Myocyte (in vitro differentiated cells): ENCODE results near the gene GRAMD1B. TPM values are rescaled to one million over a fixed set of nuclear protein-coding genes. Genes with fewer than 3 reads are reported as not detected.
A peak's percentile ranks its signal among the peaks of the same experiment; 100 is the strongest.

Source experiments
- DNase-seq: peaks from one replicate; pipeline ENCODE4 v3.0.0-alpha.2; 2012; ENCODE audit warnings: low read depth
- polyA plus RNA-seq: library from polyadenylated mRNA; unstranded; fragments of >200 nt; gene quantifications from one replicate; pipeline ENCODE4 v1.2.1, GENCODE V29; 2012; ENCODE audit warnings: missing spikeins
- total RNA-seq: library from RNA; depleted of rRNA; stranded (reverse); fragments of >200 nt; gene quantifications from 2 replicates; pipeline ENCODE4 v1.2.3, GENCODE V29; 2014

Gene GRAMD1B
- total RNA-seq: 27.3 and 52.0 TPM in 2 replicates
- 8.6 TPM for polyA plus RNA-seq

DNA sequence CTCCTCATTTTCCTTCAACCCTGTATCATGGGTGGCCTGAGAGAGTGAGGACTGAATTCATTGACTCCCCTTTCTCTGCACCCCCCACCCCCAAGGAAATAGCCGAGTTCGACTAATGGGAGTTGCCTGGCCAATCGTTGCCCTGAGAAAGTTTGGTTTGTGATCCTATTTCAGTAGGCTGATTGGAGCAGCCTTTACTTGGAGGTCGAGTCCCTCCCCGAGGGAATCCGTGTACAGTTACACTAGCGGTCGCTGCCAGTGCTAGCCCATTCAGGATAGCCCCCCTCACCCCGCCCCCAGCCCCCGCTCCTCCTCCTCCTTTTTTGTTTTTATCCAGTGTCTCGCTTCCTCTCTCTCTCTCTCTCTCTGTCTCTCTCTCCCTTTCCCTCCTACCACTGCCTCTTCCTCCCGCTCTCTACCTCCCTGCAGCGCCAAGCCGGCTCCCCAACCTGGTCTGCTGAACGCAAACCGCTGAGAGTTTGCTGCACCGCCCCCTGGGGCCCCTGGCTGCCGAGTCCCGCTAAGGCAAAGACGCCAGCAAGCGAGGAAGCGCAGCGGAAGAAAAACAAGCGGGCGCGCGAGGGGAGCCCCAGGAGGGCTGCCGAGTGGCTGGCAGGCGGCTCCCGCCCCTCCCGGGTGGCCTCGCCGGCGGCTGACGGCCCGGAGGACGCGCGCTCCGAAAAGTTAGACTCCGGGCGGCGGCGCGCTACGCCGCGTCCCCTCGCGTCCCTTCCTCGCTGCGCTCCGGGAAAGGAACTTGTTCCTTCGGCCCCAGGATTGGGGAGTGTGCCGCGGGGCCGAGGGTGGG lies at the start of gene GRAMD1B:
TSS of gene GRAMD1B (plus strand) at position 357 of the 808 bp plus-strand sequence. CDS start 524 bp downstream, outside the sequence.
- DNase-seq: peak; percentile 88

DNA sequence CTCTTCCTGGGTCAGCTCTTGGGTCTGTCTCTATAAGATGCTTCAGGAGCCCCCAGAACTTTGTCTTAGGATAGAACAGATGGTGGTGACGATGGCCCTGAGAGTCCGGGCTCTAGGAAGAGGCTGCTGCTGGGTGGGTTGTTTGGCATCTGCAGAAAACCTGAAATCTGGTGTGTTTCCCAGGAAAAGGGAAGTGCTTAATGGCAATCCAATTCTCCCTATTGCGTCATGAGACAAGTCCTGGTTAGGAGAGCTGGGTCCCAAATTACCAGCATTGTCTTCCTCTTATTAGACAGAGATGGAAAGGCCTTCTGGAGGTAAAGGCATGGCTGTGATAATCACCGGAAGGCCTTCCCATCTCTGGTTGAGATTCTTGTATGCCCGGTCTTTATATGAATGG lies 48.9 kb upstream of the GRAMD1B start:
- no peak for DNase-seq

DNA sequence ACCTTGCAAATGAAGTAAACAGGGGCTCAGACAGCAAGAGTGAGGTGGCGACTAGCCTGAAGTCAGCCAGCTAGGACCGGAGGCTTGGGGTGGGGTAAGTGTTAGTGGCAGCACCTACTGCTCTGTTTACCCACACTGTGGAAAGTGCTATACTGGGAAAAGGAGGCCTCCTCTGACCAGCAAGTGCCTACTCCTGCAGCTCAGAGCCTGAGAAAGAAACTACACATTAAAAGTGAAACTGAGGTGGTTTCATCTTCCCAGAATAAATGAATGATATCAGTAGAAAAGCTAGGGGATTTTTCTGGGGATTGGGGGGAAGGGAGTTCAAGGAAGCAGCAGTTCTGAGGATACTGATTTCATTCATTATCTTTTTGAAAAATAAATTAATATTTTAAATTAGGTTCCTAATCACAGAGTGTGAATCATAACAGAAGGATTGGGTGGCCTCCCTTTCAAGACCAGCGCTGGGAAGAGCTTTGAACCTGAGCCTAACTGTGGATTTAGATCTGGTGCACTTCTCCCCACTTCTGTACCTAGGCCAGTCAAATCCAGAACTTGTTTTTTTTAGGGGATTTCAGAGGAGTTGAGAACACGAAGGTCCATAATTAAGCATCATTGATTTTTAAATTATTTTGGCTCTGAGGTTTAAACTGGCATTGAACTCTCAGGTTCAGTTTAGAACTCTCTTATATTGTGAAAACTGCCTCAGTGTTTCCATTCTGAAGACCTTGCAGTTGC lies 48.1 kb upstream of the GRAMD1B start:
- DNase-seq: no peak

DNA sequence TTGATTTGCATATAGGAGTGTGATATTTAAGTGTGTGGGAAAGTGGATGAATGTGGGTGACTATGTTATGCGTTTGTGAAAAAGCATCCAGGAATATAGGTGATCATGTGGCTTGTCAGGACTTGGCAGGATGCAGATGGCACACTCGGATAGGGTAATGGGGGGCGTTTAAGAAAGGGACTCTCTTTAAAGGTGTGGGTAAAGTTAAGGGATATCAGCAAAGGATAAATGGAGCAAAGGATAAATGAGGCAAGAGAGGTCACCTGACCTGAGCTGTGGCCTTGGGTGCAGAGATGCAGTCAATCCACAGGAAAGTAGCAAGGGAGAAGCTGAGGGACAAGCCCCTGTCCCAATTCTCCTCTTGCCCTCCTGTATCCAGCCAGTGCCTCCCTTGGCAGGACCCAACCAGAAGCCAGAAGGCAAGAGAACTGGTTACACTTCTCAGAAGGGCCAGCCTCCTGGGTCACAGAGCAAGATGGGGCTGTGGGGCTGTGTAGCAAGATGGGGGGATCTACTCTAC lies 47.5 kb upstream of the GRAMD1B start:
- DNase-seq: no peak

DNA sequence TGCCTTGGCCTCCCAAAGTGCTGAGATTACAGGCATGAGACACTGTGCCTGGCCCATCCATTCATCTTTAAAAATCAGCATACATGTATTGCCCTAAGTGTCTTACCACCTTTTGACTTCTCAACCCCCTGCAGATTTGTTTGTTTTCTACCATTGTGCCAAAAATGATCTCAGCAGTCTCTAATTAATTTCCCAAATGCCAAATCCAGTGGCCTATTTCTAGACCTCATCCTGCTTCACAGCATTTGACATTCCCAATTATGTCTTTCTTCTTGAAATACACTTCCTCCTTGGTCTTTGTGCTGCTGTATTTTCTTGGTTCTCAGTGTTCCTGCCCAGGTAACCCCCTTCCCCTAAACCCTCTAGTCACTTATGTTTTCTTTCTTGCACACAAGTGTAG lies 46.0 kb upstream of the GRAMD1B start:
- DNase-seq: no peak

DNA sequence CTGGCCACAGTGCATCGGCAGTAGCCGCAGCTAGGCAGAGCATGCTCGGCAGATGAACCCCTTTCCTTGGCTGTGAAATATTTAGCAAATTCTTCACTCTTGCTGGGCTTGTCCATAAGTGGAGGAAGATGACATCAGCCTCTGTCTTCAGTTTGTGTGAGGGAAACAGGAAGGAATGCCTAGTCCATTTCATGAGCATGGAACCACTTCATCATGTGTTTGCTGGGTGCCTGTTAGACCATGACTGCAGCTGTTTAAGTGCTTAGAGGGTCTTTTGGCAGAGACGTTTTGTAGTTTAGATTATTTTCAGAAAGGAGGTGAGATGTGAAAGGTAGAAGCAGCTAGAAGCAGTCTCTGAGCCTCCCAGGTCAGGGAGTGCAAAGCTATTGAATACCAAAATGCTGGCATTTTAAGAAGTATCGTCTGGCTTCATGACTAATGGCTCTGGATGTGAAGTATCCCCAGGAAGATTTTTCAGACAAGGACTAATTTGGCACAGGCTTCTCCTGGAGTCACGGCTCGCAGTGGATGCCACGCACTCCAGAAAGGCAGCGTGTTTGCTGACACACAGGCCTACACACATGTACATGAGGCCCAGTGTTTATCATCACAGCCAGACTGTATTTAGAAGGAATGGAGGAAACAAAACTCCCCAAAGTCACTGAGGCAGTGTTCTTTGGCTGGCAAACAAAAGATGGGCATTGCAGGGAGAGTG lies 43.1 kb upstream of the GRAMD1B start:
- peak; percentile 15 for DNase-seq

DNA sequence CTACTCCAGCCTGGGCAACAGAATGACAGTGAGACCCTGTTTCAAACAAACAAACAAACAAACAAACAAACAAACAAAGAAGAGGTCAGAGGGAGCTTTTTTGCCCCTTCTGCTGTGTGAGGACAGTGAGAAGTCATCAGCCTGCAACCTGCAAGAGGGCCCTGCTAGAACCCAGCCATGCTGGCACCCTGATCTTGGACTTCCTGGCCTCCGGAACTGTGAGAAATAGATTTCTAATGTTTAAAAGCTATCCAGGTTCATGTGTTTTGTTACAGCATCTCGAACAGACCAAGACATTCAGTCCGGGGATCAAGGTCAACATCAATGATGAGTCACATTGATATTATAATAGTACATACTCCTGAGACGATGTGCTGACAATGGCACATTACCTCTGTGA lies 41.4 kb upstream of the GRAMD1B start:
- DNase-seq: no peak

DNA sequence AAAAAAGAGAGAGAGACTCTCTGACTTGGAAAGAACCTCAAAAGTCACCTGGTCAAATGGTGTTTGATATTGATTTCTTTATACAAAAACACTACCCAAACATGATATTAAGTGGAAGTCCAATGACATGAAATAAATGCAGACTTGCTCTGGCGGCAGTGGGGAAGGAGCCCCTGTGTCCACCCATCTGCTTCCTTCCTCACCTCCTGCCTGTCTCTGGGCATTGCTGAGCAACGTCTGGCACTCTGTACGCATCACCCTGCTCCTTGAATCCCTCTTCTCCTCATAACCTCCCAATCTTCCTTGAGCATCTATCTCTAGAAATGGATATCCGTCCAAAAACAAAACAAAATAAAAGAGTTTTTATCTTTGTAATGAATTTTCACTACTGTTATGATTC lies 39.9 kb upstream of the GRAMD1B start:
- no peak for DNase-seq

DNA sequence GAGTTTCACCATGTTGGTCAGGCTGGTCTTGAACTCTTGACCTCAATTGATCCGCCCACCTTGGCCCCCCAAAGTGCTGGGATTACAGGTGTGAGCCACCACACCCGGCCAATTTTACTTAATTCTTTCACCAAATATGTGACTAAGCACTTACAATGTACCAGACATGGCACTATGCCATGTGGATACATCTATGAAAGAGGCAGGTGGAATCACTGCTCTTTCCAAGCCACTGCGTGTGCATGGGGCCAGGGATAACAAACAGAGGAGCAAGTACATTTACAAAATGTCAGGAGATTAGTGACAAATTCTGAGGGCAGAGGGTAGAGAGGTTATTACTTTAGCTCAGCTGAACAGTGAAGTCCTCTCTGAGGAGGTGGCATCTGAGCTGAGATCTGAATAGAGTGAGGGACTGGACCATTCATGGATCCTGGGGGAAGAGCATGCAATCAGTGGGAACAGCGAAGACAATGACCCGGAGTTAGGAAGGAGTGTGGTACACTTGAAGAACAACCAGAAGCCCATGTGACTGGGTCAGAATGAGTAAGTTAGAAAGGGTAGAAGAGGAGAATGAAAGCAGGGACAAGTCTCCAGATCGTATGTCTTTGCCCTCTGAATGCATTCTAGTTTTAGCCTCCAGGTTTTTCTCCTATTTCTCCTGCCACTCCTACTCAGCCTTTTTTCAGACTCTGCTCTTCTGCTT lies 38.3 kb upstream of the GRAMD1B start:
- no peak for DNase-seq

DNA sequence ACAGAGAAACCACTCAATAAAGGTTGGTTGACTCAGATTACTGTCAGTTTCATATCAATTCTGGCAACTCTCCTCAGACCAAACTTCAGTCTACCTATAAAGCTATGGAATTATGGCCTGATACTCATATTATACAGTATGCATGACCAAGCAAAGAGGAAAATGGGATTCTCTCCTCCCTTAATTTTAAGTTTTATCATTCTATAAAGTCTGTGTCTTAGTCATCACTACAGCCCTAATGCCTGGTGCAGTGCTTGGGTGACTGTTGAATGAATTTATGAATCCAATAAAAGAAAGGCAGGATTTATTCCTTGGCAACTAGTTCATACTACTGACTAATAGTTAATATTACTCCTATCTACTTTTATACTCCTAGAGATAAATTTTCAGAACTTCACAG lies 37.6 kb upstream of the GRAMD1B start:
- no peak for DNase-seq

DNA sequence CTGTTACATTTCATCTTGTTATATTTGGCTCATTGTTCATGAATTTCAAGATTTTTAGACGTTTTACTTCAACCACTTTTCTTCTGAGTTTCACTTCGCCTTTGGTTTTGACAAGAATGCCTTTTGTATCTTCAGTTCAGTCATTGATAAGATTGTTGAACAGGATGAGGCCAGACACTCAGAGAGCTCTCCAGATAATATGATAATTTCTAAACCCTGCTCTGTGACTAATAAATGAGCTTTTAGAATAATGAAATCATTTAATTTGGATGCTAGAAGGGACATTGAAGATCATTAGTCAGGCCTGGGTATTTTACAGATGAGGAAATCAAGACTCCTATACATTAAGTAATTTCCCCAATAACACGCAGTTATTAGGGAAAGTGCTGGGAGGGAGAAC lies 37.2 kb upstream of the GRAMD1B start:
- no peak for DNase-seq

DNA sequence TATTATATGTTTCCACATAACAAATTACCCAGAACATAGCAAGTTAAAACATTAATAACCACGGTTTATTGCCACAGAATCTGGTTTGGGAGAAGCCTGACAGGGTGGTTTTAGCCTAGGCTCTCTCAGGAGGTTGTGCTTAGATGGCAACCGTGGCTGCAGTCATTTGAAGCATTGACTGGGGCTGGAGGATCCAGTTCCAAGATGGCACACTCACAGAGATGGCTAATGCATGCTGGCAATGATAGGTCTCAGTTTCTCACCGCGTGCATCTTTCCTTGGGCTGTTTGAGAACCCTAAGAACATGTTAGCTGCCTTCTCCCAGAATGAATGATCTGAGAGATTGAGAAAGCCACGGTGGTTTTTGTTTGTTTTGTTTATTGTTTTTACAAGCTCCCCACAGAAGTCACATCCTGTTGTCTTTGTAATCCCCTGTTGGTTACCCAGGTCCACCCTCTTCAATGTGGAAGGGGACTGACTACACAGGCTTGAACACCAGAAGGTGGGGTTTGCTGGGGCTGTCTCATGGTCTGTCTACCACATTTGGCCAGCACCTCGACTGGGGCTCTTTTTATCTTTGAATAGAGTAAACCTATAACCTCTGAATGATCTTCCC lies 36.6 kb upstream of the GRAMD1B start:
- no peak for DNase-seq

DNA sequence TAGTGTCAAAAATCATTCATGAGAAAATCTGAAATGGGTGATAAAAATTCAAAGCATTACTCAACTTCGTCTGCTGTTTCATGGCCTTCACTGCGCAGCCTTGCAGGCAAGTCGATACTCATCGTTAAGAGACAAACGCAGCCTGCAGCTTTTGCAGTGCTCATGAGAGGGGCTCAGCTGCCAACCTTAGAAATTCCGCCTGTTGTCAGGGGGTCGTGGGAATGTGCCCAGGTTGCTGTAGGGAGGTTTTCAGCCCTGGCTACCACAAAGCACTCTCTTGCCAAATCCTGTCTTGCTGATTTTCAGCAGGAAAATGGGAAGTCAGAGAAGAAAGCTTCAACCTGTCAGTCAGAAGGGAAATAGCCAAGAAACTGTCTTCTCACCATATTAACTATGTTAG lies 25.4 kb upstream of the GRAMD1B start:
- no peak for DNase-seq

DNA sequence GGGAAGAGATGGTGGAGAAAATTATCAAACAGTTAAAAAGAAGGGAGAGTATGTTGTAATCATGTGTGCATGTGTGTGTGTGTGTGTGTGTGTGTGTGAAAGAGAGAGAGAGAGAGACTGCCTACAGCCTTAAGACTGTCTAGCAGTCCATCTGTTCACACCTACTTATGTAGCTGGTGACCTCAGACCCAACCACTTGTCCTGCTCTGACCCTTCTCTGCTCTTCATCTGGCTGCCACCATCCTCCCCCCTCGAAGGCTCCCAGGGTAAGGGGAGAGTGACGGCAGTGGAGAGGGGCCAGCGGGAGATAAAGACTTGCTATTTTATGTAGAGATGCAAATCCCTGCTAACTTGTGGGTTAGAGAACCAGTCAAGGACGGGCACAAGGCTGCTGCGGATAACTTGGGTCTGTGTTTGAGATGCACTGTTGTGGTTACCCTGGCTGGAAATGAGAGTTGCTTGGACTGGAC lies 24.9 kb upstream of the GRAMD1B start:
- peak; percentile 67 for DNase-seq

DNA sequence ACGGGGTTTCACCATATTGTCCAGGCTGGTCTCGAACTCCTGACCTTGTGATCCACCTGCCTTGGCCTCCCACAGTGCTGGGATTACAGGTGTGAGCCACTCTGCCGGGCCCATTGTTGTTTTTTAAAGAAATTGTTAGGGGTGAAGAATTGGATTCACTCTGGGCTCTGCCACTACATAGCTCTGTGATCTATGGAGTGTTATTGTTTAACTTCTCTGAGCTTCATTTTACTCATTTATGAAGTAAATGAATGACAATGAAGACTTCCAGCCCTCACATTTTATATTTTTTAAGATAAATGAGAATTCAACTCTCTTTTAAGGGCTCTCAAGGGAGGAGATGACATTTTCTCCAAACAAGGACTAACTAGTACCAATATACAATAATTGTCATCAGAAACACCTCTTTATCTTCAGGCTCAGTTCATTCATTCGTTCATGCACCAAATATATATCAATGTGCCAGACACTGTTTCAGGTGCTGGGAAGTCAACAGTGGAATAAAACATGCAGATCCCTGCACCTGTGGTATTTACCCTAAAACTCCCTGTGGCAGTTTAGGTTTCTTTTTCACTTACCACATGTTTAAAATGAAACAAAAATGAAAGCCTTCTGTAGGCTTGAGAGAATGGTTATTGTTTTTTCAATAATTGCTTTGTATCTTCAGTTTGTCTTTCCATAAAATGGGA lies 23.5 kb upstream of the GRAMD1B start:
- DNase-seq: no peak

DNA sequence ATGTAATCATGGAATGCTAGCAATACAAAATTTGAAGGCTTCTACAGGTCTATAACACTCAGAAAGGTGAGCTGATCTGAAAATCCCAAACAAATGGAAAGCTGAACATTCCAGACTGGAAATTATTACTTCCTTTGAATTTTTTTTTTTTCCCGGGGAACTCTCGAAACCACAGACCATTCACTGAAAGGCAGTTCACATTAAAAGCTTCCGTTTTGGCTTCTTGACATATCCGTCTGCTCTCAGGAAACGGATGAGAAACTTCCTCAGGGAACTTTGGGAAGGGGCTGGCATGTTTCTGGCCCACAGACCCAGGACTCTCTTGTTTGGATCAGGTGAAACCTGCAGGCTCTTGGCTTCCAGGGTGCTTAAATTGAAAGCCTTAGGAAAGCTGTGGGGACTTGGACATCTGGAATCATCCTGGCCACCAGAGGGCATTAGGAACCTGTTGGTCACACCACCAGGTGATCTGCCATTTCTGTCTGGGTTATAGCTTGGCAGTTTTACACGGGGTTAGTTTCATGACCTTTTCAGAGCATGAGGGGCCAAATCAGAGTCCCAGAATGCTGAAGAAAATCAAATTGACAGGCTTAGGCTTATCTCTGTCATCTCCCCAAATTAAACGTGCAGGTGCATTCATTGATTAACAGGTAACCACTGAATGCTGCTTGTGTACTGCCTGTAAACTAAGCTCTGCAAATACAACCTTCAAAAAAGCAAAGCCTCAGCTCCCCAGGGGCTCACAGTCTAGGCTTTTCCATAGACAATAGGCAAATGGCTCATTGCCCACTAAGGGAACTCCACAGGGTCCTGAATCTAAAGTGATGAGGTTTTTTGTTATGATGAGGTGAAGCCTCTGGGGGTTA lies 22.7 kb upstream of the GRAMD1B start:
- peak; percentile 78 for DNase-seq

DNA sequence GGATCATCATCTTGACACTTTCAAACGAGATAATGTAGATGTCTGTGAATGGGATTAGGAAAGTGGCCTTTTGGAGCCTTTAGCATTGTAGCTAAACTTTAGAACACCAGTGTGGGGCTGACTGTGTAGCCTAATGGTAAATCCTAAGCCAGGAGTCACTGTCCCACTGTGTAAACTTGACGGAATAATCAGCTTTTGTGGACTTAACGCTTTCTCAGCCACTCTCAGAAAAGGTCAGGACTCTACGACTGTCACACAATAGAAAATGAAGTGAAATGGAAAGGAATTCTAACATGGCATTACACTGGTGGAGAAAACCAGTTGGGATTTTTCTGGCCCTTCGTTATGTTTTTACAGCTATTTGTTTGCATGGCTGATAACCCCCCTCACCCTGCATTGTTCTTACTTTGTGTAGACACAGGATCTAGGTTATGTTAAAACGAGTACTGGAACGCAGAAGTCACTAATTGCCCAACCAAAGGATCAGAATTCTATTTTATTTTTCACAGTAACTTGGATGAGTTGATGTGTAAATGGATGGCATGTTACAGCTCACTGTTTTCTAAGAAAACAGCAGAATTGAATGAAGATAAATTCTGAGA lies 22.0 kb upstream of the GRAMD1B start:
- DNase-seq: no peak

DNA sequence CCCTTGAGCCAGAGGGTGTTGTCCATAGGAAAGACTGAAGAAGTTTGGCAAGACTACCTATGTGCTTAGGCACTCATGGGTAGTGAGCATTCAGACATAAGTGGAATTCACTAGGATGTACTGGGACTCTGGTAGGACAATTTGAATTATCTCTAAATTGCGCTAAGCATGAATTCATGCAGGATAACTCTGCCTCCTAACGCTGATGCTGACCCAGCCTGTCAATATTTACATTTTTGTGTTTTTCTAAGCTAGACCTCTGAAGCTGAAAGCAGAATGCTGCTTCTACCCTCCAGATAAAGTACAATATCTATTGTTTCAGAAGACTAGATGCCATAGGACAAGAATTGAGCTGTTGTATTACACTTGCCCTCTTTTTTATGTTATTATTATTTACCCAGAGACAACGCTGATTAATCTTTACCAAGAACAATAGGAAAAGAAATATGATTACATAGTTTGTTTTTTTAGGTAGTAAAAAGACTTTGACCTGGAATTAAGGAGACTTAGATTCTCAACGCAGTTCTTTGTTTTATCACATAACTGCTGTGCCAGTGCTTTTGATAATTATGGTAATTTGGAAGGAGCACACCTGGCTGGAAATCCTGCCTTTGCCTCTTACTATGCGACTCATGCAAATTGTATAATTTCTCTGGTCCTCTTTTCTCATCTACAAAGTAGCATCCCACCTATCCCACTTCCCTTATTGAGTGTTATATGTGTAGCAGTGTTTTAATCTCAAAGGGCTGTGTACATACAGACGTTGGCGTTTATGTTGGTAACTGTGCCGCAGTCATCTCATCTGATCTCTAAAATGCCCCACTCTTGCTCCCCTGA lies 21.2 kb upstream of the GRAMD1B start:
- no peak for DNase-seq
